Measurements from ENCODE around the gene ZBTB20.

- TF ChIP-seq POLR2A (IDR thresholded peaks at IDR 0.05): no peak
- no peak for TF ChIP-seq CTCF (IDR thresholded peaks at IDR 0.05)
These were observed 354.7 kb downstream of the ZBTB20 start for GRCh38 chr3:114792159-114792918.

Measured in right lobe of liver (tissue), 4 donors.